Neural progenitor cell (in vitro differentiated cells): Measurements from ENCODE around the gene MIEF2.

Experiments
- CTCF ChIP-seq: fragments of 200-600 bp; sonication (generic); IDR thresholded peaks from 2 replicates; pipeline ENCODE4 v1.5.1; 2017; ENCODE audit warnings: antibody characterized with exemption, mild to moderate bottlenecking
- EZH2 ChIP-seq: fragments of 200-600 bp; sonication (generic); IDR thresholded peaks from 2 replicates; pipeline ENCODE4 v1.6.1; 2017; ENCODE audit warnings: antibody characterized with exemption, mild to moderate bottlenecking, moderate library complexity
- EZH2phosphoT487 ChIP-seq: fragments of 200-600 bp; sonication (generic); IDR thresholded peaks from 2 replicates; pipeline ENCODE4 v1.6.1; 2017; ENCODE audit warnings: antibody characterized with exemption

GRCh38 chr17:18256351-18256750 is 4.1 kb upstream of the MIEF2 start:
- TF ChIP-seq CTCF = no peak
- no peak for TF ChIP-seq EZH2phosphoT487
- TF ChIP-seq EZH2 = no peak
